MCF 10A (cell line): ENCODE results near the gene DPH7. TPM values are rescaled to one million over a fixed set of nuclear protein-coding genes. Genes with fewer than 3 reads are reported as not detected.

Source experiments
- BruUV-seq: library from RNA; stranded (reverse); fragments of 400-500 nt; replicated peaks from 2 replicates; lab custom pipeline; 2021; lab: Mats Ljungman, UMichigan
- CTCF ChIA-PET: fragments of 300-600 bp; sonication (Branson Sonifier 250); formaldehyde crosslinking; extraction: SDS; loops from one replicate; lab custom pipeline; 2021; ENCODE audit warnings: antibody characterized with exemption, inconsistent platforms; lab: Yijun Ruan, JAX
- POLR2A ChIA-PET: fragments of 300-600, 350-650 bp; sonication (Branson Sonifier 250); formaldehyde crosslinking; extraction: SDS; loops from one replicate; lab custom pipeline; 2020; ENCODE audit warnings: antibody characterized with exemption, inconsistent platforms; lab: Yijun Ruan, JAX
- DNase-seq: peaks from one replicate; pipeline ENCODE4 v3.0.0-alpha.2; 2018; ENCODE audit not compliant: unreplicated experiment
- H3K27ac Mint-ChIP-seq: one replicate; pipeline ENCODE4 v1.8.0; 2022; ENCODE audit warnings: mild to moderate bottlenecking, low read depth, mixed read lengths; ENCODE audit not compliant: unreplicated experiment
- H3K27me3 Mint-ChIP-seq: one replicate; pipeline ENCODE4 v1.8.0; 2022; ENCODE audit warnings: mixed read lengths; ENCODE audit not compliant: insufficient read depth, unreplicated experiment
- H3K36me3 Mint-ChIP-seq: one replicate; pipeline ENCODE4 v1.8.0; 2022; ENCODE audit warnings: mild to moderate bottlenecking, moderate library complexity, mixed read lengths; ENCODE audit not compliant: insufficient read depth, unreplicated experiment
- H3K4me1 Mint-ChIP-seq: one replicate; pipeline ENCODE4 v1.8.0; 2022; ENCODE audit warnings: mixed read lengths; ENCODE audit not compliant: insufficient read depth, unreplicated experiment
- H3K4me3 Mint-ChIP-seq: one replicate; pipeline ENCODE4 v1.8.0; 2022; ENCODE audit warnings: mild to moderate bottlenecking, moderate library complexity, mixed read lengths; ENCODE audit not compliant: unreplicated experiment
- H3K9me3 Mint-ChIP-seq: one replicate; pipeline ENCODE4 v1.8.0; 2022; ENCODE audit warnings: mixed read lengths; ENCODE audit not compliant: unreplicated experiment
- intact Hi-C: fragments of 100-400 bp; cut with micrococcal nuclease; formaldehyde crosslinking; loops from 2 replicates; pipeline ENCODE4 v1.14.1; 2022
- total RNA-seq: library from RNA; stranded (reverse); gene quantifications from 2 replicates; pipeline ENCODE4 v1.2.3, GENCODE V29; 2022
- TF ChIP-seq, protein P1 (sequence below): fragments of 200-600 bp; IDR thresholded peaks from one replicate; pipeline ENCODE4 v1.8.0; 2022; ENCODE audit warnings: antibody characterized with exemption, mild to moderate bottlenecking; ENCODE audit not compliant: unreplicated experiment

DPH7 gene
- total RNA-seq, 1 experiment from 2014 or later: 46.4 TPM

DNA sequence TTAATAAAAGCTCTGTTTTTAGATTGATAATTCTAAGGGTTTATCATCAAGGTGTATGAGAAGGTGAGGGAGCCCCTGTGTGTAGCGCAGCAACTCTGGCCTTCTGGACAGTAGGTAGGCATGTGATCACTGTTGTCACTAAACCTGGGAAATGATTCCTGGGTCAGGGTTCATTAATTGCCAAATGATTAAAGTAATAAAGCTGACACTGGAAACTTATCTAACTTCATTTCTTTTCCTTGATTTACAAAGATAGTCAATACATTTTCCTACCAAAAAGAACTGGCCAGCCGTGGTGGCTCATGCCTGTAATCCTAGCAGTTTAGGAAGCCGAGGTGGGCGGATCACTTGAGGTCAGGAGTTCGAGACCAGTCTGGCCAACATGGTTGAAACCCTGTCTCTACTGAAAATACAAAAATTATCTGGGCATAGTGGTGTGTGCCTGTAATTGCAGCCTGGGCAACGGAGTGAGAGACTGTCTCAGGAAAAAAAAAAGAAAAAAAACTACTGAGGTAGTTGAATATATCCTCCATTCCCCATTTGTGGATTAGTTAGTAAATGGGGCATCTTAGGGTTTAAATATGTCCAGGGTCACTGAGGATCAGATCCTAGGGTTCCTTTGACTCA lies 42.5 kb upstream of the DPH7 start:
- peak overlapping the region; percentile 95 for H3K4me3 Mint-ChIP-seq
- intact Hi-C loops: no loop called here
- no peaks in the 10 kb centered on the region for H3K27me3 Mint-ChIP-seq

DNA sequence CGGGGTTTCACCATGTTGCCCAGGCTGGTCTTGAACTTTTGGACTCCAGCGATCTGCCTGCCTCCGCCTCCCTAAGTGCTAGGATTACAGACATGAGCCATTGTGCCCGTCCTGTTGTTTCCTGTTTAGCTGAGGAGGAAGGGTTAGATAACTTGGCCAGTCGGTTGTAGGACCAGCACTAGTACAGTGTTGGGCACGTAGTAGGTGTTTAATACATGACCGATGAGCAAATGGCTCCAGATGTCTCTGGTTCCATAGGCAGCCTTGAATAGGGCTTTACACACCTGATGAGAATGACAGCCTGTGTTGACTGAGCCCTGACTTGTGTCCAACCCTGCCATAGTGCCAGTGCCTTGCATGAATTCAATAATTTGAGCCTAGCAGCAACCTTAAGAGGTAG lies 41.9 kb upstream of the DPH7 start:
- TF ChIP-seq, protein P1, sequence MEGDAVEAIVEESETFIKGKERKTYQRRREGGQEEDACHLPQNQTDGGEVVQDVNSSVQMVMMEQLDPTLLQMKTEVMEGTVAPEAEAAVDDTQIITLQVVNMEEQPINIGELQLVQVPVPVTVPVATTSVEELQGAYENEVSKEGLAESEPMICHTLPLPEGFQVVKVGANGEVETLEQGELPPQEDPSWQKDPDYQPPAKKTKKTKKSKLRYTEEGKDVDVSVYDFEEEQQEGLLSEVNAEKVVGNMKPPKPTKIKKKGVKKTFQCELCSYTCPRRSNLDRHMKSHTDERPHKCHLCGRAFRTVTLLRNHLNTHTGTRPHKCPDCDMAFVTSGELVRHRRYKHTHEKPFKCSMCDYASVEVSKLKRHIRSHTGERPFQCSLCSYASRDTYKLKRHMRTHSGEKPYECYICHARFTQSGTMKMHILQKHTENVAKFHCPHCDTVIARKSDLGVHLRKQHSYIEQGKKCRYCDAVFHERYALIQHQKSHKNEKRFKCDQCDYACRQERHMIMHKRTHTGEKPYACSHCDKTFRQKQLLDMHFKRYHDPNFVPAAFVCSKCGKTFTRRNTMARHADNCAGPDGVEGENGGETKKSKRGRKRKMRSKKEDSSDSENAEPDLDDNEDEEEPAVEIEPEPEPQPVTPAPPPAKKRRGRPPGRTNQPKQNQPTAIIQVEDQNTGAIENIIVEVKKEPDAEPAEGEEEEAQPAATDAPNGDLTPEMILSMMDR: no peak
- DNase-seq: no peak
- Mint-ChIP-seq H3K4me3 (peak overlapping the region; percentile 95), H3K9me3 (no peaks in the 10 kb centered on the region), H3K27ac (peak overlapping the region; percentile 91), H3K4me1 (peaks cover 14% of the 10 kb centered on the region), H3K36me3 (peaks cover 79% of the 10 kb centered on the region), H3K27me3 (no peaks in the 10 kb centered on the region)
- ChIA-PET CTCF (interaction anchor here (0.7 to 1.0 kb wide), 3 partner anchors 40 to 583 kb away, joined by 3 to 6 read pairs (median 3); no protein-coding TSS in a partner anchor), POLR2A (interaction anchor here (0.6 to 2.8 kb wide), 14 partner anchors 9 to 380 kb away, joined by 3 to 21 read pairs (median 3); partner anchors contain the start of genes DPH7, EXD3, NOXA1 and PNPLA7)
- no TSS peak for BruUV-seq
- intact Hi-C loops: no loop called here

More for the DNA sequence above, 42.5 kb upstream of the DPH7 start:
- Mint-ChIP-seq H3K36me3 (peaks cover 74% of the 10 kb centered on the region), H3K4me1 (peaks cover 14% of the 10 kb centered on the region), H3K27ac (no peak overlapping the region), H3K9me3 (no peaks in the 10 kb centered on the region)
- ChIA-PET CTCF (interaction anchor here (0.6 to 1.0 kb wide), 5 partner anchors 41 to 919 kb away, joined by 3 to 6 read pairs (median 3); partner anchors contain the start of gene DPH7), POLR2A (interaction anchor here (0.6 to 2.8 kb wide), 14 partner anchors 9 to 831 kb away, joined by 3 to 21 read pairs (median 3); partner anchors contain the start of genes DPH7, EXD3, NOXA1 and TUBB4B)
- BruUV-seq: no TSS peak
- TF ChIP-seq, protein P1: peak; percentile 14
- DNase-seq: no peak

DNA sequence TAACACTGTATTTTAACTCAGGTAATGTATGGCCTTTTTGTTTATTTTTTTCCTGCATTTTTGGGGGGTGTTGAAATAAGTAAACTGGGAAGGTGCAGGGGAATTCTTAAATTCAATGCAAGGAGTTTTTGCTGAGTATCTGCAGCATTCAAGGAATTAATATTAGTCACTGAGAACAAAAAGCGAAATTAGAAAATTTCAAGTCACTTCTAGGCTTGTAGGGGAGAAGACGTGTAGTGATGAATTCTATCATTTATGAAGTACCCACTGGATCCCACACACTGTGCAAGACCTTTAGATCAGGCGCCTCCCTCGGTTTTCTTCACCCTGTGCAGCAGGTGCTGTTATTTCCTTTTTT lies 41.3 kb upstream of the DPH7 start:
- TSS peak; percentile 50 for BruUV-seq
- H3K27me3 Mint-ChIP-seq: no peaks in the 10 kb centered on the region
- H3K27ac Mint-ChIP-seq: peak overlapping the region; percentile 91
- intact Hi-C loops: no loop called here
- ChIA-PET CTCF (interaction anchor here (0.7 to 1.0 kb wide), 2 partner anchors 85 to 582 kb away, joined by 3 to 6 read pairs; no protein-coding TSS in a partner anchor), POLR2A (interaction anchor here (0.7 to 2.8 kb wide), 14 partner anchors 10 to 997 kb away, joined by 3 to 21 read pairs (median 4); partner anchors contain the start of genes ARRDC1, EXD3, NOXA1 and PNPLA7)
- peak overlapping the region; percentile 95 for H3K4me3 Mint-ChIP-seq
- TF ChIP-seq, protein P1: no peak
- no peak for DNase-seq
- no peaks in the 10 kb centered on the region for H3K9me3 Mint-ChIP-seq
- H3K4me1 Mint-ChIP-seq: peaks cover 14% of the 10 kb centered on the region
- peaks cover 80% of the 10 kb centered on the region for H3K36me3 Mint-ChIP-seq
